HEK293 (cell line): Measurements from ENCODE around the gene KDM5C.

ENCODE experiments used
- ATF2 ChIP-seq: fragments of 450-650 bp; formaldehyde crosslinking; IDR thresholded peaks from 2 replicates; pipeline ENCODE4 v1.5.1; 2016; ENCODE audit warnings: missing biosample characterization, missing genetic modification characterization, low read depth
- KLF16 ChIP-seq: fragments of 450-650 bp; formaldehyde crosslinking; IDR thresholded peaks from 2 replicates; pipeline ENCODE4 v1.5.1; 2017; ENCODE audit warnings: missing biosample characterization, missing genetic modification characterization
- REST ChIP-seq: fragments of 450-650 bp; formaldehyde crosslinking; IDR thresholded peaks from 2 replicates; pipeline ENCODE4 v1.5.1; 2016; ENCODE audit warnings: missing biosample characterization, missing genetic modification characterization
- WT1 ChIP-seq: fragments of 450-650 bp; formaldehyde crosslinking; IDR thresholded peaks from 2 replicates; pipeline ENCODE4 v1.5.1; 2016; ENCODE audit warnings: missing biosample characterization, missing genetic modification characterization
- ZNF132 ChIP-seq: fragments of 450-650 bp; formaldehyde crosslinking; IDR thresholded peaks from 2 replicates; pipeline ENCODE4 v1.5.1; 2017; ENCODE audit warnings: missing biosample characterization, missing genetic modification characterization, borderline replicate concordance
- ZNF169 ChIP-seq: fragments of 450-650 bp; formaldehyde crosslinking; IDR thresholded peaks from 2 replicates; pipeline ENCODE4 v1.5.1; 2016; ENCODE audit warnings: missing biosample characterization, missing genetic modification characterization
- ZNF23 ChIP-seq: fragments of 450-650 bp; formaldehyde crosslinking; IDR thresholded peaks from 2 replicates; pipeline ENCODE4 v1.5.1; 2016; ENCODE audit warnings: missing biosample characterization, missing genetic modification characterization, borderline replicate concordance
- ZNF274 ChIP-seq, 2 experiments: fragments of 200-500 bp in 1 of 2; fragments of 450-650 bp in 1 of 2; sonication (Bioruptor generic) in 1 of 2; formaldehyde crosslinking in 1 of 2; IDR thresholded peaks; 2 replicates each; pipeline versions ENCODE4 v1.5.1 to v1.6.1; 2014 to 2016; ENCODE audit warnings: borderline replicate concordance in 1 of 2, inconsistent platforms in 1 of 2, low read length in 1 of 2, missing biosample characterization in 1 of 2, missing genetic modification characterization in 1 of 2
- ZNF473 ChIP-seq: fragments of 450-650 bp; formaldehyde crosslinking; IDR thresholded peaks from 2 replicates; pipeline ENCODE4 v1.5.1; 2017; ENCODE audit warnings: missing biosample characterization, missing genetic modification characterization
- ZNF521 ChIP-seq: fragments of 450-650 bp; formaldehyde crosslinking; IDR thresholded peaks from 2 replicates; pipeline ENCODE4 v1.5.1; 2017; ENCODE audit warnings: missing biosample characterization, mild to moderate bottlenecking, missing genetic modification characterization
- TF ChIP-seq, protein P1 (sequence below): fragments of 450-650 bp; formaldehyde crosslinking; IDR thresholded peaks from 2 replicates; pipeline ENCODE4 v1.5.1; 2016; ENCODE audit warnings: missing biosample characterization, missing genetic modification characterization
- TF ChIP-seq, protein P2 (sequence below): fragments of 450-650 bp; formaldehyde crosslinking; IDR thresholded peaks from 2 replicates; pipeline ENCODE4 v1.5.1; 2016; ENCODE audit warnings: missing biosample characterization, missing genetic modification characterization, low read depth

DNA sequence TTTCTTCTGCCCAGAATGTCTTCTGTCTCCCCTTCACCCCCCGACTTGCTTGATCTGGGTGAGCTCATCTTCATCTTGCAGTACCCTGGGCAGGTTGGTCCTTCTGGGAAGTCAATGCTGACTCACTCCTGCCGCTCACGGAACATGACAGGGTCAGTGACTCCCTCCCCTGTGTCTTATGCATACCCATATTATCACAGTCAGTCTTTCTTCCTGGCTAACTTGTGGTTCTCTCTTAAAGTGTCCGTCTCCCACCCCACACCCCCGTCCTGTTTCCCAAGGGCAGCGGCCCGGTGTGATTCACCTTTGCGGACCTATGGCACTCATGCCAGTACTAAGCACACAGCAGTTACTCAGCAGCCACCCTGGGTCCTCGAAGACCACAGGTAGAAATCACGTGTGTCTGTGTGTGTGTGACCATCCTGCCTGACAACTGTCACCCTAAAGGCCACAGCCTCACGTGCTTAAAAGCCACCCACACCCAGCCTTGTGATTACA is 38.6 kb upstream of the KDM5C start:
- TF ChIP-seq ZNF274 (IDR thresholded peaks at IDR 0.05; ENCODE audit: low read length) (no peak), ZNF274 (tag by site-specific recombination; IDR thresholded peaks at IDR 0.05; ENCODE audit: borderline replicate concordance) (no peak), REST (tag by site-specific recombination) (no peak), ZNF132 (tag by site-specific recombination) (no peak), ATF2 (tag by site-specific recombination) (no peak), ZNF473 (tag by site-specific recombination) (no peak), ZNF521 (no peak), KLF16 (tag by site-specific recombination) (no peak), ZNF169 (tag by site-specific recombination) (no peak), WT1 (tag by site-specific recombination) (no peak), ZNF23 (tag by site-specific recombination) (no peak)
- TF ChIP-seq, protein P1, sequence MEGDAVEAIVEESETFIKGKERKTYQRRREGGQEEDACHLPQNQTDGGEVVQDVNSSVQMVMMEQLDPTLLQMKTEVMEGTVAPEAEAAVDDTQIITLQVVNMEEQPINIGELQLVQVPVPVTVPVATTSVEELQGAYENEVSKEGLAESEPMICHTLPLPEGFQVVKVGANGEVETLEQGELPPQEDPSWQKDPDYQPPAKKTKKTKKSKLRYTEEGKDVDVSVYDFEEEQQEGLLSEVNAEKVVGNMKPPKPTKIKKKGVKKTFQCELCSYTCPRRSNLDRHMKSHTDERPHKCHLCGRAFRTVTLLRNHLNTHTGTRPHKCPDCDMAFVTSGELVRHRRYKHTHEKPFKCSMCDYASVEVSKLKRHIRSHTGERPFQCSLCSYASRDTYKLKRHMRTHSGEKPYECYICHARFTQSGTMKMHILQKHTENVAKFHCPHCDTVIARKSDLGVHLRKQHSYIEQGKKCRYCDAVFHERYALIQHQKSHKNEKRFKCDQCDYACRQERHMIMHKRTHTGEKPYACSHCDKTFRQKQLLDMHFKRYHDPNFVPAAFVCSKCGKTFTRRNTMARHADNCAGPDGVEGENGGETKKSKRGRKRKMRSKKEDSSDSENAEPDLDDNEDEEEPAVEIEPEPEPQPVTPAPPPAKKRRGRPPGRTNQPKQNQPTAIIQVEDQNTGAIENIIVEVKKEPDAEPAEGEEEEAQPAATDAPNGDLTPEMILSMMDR (tag by site-specific recombination) = no peak
- TF ChIP-seq, protein P2, sequence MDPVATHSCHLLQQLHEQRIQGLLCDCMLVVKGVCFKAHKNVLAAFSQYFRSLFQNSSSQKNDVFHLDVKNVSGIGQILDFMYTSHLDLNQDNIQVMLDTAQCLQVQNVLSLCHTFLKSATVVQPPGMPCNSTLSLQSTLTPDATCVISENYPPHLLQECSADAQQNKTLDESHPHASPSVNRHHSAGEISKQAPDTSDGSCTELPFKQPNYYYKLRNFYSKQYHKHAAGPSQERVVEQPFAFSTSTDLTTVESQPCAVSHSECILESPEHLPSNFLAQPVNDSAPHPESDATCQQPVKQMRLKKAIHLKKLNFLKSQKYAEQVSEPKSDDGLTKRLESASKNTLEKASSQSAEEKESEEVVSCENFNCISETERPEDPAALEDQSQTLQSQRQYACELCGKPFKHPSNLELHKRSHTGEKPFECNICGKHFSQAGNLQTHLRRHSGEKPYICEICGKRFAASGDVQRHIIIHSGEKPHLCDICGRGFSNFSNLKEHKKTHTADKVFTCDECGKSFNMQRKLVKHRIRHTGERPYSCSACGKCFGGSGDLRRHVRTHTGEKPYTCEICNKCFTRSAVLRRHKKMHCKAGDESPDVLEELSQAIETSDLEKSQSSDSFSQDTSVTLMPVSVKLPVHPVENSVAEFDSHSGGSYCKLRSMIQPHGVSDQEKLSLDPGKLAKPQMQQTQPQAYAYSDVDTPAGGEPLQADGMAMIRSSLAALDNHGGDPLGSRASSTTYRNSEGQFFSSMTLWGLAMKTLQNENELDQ (tag by site-specific recombination) = no peak
